ENCODE measurements around the gene DNAJC18. TPM values are rescaled to one million over a fixed set of nuclear protein-coding genes. Genes with fewer than 3 reads are reported as not detected.
A peak's percentile ranks its signal among the peaks of the same experiment; 100 is the strongest.

DNAJC18 gene
- total and polyA plus RNA-seq, 2 of the 8 experiments (the other 6 are each of a cell fraction or from before 2014, with no cell fraction given), result 7.8 to 29.2 TPM

DNA sequence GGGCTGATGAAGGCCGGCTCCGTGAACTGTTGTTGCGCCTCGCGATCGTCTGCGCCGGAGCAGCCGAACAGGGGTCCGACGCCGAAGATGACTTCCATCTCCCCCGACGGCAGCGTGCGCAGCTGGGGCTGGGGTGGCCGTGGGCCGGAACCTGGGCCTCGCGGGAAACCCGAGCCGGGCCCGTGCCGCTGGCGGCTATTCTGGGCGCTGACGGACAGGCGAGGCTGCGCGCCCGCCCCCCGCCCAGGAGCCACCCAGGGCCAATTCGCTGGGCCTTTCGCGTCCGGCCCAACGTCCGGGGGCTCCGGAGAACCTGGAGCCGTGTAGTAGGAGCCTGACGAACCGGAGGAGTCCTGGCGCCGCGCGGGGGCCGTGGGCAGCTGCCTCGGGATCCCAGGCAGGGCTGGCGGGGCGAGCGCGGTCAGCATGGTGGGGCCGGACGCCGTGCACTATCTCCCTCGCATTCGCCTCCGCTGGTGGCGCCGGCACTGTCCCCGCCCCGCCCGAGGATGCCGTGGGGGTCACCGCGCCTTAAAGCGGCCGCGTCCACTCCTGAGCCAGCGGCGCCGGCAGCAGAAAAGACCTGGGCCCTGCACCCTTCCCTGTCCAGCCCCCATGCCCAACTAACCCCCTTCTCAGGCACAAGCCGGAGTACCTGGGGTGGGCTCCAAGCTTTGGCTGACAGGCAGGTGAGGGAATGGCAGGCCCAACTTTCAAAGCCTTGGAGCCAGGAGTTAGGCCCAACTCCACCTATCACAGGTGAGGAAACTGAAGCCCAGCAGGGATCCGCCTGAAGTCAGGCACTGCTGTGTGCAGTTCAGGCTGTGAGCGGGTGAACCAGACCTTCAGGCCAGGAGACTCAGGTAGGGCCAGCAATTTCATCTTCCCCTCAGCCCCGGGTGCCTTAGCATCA, 44.4 kb downstream of the DNAJC18 start, which contains the start of gene PROB1 (continued):
- TF ChIP-seq SUZ12 (IDR thresholded peaks at IDR 0.05; ENCODE audit: low read length) (0 out of 2 replicates have a peak, but pooled peaks have one; percentile 5), CTBP2 (IDR thresholded peaks at IDR 0.05; ENCODE audit: borderline replicate concordance, insufficient read depth, insufficient read length, low read length) (peak; percentile 64), EGR1 (IDR thresholded peaks at IDR 0.05; ENCODE audit: borderline replicate concordance, low read depth, low read length) (no peak), NANOG (IDR thresholded peaks at IDR 0.05; ENCODE audit: insufficient read depth, low read depth, low read length, poor library complexity, severe bottlenecking) (no peak), RAD21 (IDR thresholded peaks at IDR 0.05 in 1 of 2, conservative IDR thresholded peaks at IDR 0.05 in 1 of 2; ENCODE audit: low read depth in 2 of 2, low read length in 2 of 2) (no peak), KDM1A (IDR thresholded peaks at IDR 0.05; ENCODE audit: borderline replicate concordance, low read length) (no peak), BCL11A (IDR thresholded peaks at IDR 0.05; ENCODE audit: low read depth in 2 of 2, low read length in 2 of 2) (no peak)
- TF ChIP-seq, protein P1, sequence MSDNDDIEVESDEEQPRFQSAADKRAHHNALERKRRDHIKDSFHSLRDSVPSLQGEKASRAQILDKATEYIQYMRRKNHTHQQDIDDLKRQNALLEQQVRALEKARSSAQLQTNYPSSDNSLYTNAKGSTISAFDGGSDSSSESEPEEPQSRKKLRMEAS (IDR thresholded peaks at IDR 0.05), result 0 out of 2 replicates have a peak, but pooled peaks have one; percentile 12
